OCI-LY7 (cell line): ENCODE data around the gene ULK3. TPM values are rescaled to one million over a fixed set of nuclear protein-coding genes. Genes with fewer than 3 reads are reported as not detected.

Experiments used
- BruUV-seq: library from RNA; stranded (reverse); fragments of 400-500 nt; replicated peaks from 2 replicates; lab custom pipeline; 2021; lab: Mats Ljungman, UMichigan
- CTCF ChIA-PET: fragments of 300-600 bp; sonication (Branson Sonifier 250); formaldehyde crosslinking; loops from one replicate; lab custom pipeline; 2022; ENCODE audit warnings: antibody characterized with exemption; ENCODE audit not compliant: unreplicated experiment; lab: Charles Lee
- POLR2A ChIA-PET: fragments of 300-600 bp; sonication (Branson Sonifier 250); formaldehyde crosslinking; loops from one replicate; lab custom pipeline; 2022; ENCODE audit warnings: antibody characterized with exemption; lab: Charles Lee
- DNase-seq: peaks from one replicate; pipeline ENCODE4 v3.0.0-alpha.2; 2015; ENCODE audit warnings: low spot score
- H2AFZ ChIP-seq: fragments of 200-600 bp; sonication (generic), shearing (Covaris generic); 2 replicates; pipeline ENCODE4 v1.6.1; 2014; ENCODE audit warnings: mild to moderate bottlenecking, antibody characterized with exemption, low read length, moderate library complexity
- H3K27ac ChIP-seq: fragments of 200-600 bp; sonication (generic); 2 replicates; pipeline ENCODE4 v1.5.1; 2014; ENCODE audit warnings: mixed run types, low read depth, mild to moderate bottlenecking, moderate library complexity, low read length, inconsistent platforms; ENCODE audit not compliant: poor library complexity, severe bottlenecking
- H3K36me3 ChIP-seq: fragments of 200-600 bp; sonication (generic); 2 replicates; pipeline ENCODE4 v1.6.1; 2014; ENCODE audit warnings: mild to moderate bottlenecking, antibody characterized with exemption, low read length, moderate library complexity, mixed read lengths; ENCODE audit not compliant: insufficient read depth
- H3K4me1 ChIP-seq: fragments of 200-600 bp; sonication (generic); 2 replicates; pipeline ENCODE4 v1.5.1; 2014; ENCODE audit warnings: mild to moderate bottlenecking, low read length; ENCODE audit not compliant: insufficient read depth, poor library complexity, severe bottlenecking
- H3K4me2 ChIP-seq: fragments of 200-600 bp; sonication (generic); 2 replicates; pipeline ENCODE4 v1.6.1; 2014; ENCODE audit warnings: mild to moderate bottlenecking, low read length
- H3K4me3 ChIP-seq: fragments of 200-600 bp; sonication (generic); 2 replicates; pipeline ENCODE4 v1.5.1; 2014; ENCODE audit warnings: mild to moderate bottlenecking, low read depth, low read length; ENCODE audit not compliant: poor library complexity, severe bottlenecking
- H3K79me2 ChIP-seq: fragments of 200-600 bp; sonication (generic); 2 replicates; pipeline ENCODE4 v1.6.1; 2016; ENCODE audit warnings: low read depth, mild to moderate bottlenecking, low read length, moderate library complexity, mixed read lengths; ENCODE audit not compliant: insufficient read depth
- H3K9me2 ChIP-seq: fragments of 200-600 bp; sonication (generic); 2 replicates; pipeline ENCODE4 v1.6.1; 2016; ENCODE audit warnings: mild to moderate bottlenecking, low read length, mixed read lengths; ENCODE audit not compliant: insufficient read depth
- H3K9me3 ChIP-seq: fragments of 200-600 bp; sonication (generic); 2 replicates; pipeline ENCODE4 v1.6.1; 2014; ENCODE audit warnings: mild to moderate bottlenecking, mixed run types, low read length, mixed read lengths
- H4K20me1 ChIP-seq: fragments of 200-600 bp; sonication (generic); 2 replicates; pipeline ENCODE4 v1.6.1; 2014; ENCODE audit warnings: mild to moderate bottlenecking, antibody characterized with exemption, low read length, moderate library complexity, mixed read lengths; ENCODE audit not compliant: insufficient read depth
- EZH2phosphoT487 ChIP-seq: fragments of 200-600 bp; sonication (generic); IDR thresholded peaks from 2 replicates; pipeline ENCODE4 v1.6.1; 2018; ENCODE audit warnings: low read depth, borderline replicate concordance, mild to moderate bottlenecking, mixed run types, antibody characterized with exemption, low read length, moderate library complexity, mixed read lengths
- intact Hi-C: fragments of 100-400 bp; cut with micrococcal nuclease; formaldehyde crosslinking; loops from one replicate; pipeline ENCODE4 v1.10.0; 2022; ENCODE audit not compliant: unreplicated experiment
- total RNA-seq, 2 experiments: library from RNA; depleted of rRNA in 1 of 2; stranded (reverse); fragments of >200 nt in 1 of 2; shearing (Covaris generic) in 1 of 2; gene quantifications; 2 replicates each; pipeline ENCODE4 v1.2.3, GENCODE V29; 2014 to 2022
- TF ChIP-seq, protein P1 (sequence below): fragments of 200-600 bp; sonication (generic); conservative IDR thresholded peaks from 2 replicates; pipeline ENCODE4 v1.5.1; 2014; ENCODE audit warnings: mild to moderate bottlenecking, antibody characterized with exemption, low read length, moderate library complexity, mixed read lengths

The ULK3 gene
- total RNA-seq, 2 experiments from 2014 or later = 31.7 to 46.4 TPM

DNA sequence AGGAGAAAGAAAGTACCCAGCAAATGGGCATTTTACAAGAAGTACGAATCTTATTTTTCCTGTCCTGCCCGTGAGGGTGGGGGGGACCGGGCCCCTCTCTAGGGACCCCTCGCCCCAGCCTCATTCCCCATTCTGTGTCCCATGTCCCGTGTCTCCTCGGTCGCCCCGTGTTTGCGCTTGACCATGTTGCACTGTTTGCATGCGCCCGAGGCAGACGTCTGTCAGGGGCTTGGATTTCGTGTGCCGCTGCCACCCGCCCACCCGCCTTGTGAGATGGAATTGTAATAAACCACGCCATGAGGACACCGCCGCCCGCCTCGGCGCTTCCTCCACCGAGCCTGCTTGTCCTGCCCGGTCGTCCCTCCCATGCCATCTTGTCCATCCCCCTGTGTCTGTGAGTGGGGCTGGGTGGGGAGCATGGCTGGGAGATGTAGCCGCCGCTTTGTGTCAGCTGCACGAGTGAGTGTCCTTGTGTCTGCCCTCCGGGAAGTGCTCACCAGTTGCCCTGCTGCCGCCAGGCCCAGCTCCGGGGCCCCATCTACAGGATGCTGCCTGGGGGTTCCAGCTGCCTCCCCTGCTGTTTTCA, 40.0 kb downstream of the ULK3 start:
- Histone ChIP-seq H3K36me3 (peaks cover 78% of the 10 kb centered on the region), H2AFZ (no peak overlapping the region)
- POLR2A ChIA-PET = interaction anchor here (1.9 kb wide), 1 partner anchor 24 kb away, joined by 5 read pairs; no protein-coding TSS in a partner anchor

GRCh38 chr15:74802290-74802689, 40.7 kb downstream of the ULK3 start:
- Histone ChIP-seq H2AFZ (no peak overlapping the region), H3K27ac (no peak overlapping the region), H3K4me3 (no peak overlapping the region), H3K4me1 (peaks cover 34% of the 10 kb centered on the region), H3K79me2 (peaks cover 10% of the 10 kb centered on the region; the same call in 1 of the 2 replicates), H3K9me2 (no peaks in the 10 kb centered on the region), H3K36me3 (peaks cover 85% of the 10 kb centered on the region), H4K20me1 (peaks cover 9% of the 10 kb centered on the region; the same call in 1 of the 2 replicates), H3K9me3 (no peaks in the 10 kb centered on the region), H3K4me2 (no peak overlapping the region)
- intact Hi-C loops = no loop called here
- ChIA-PET POLR2A (no interaction called here), CTCF (no interaction called here)
- BruUV-seq = TSS peak; percentile 74
- TF ChIP-seq EZH2phosphoT487 = no peak
- TF ChIP-seq, protein P1, sequence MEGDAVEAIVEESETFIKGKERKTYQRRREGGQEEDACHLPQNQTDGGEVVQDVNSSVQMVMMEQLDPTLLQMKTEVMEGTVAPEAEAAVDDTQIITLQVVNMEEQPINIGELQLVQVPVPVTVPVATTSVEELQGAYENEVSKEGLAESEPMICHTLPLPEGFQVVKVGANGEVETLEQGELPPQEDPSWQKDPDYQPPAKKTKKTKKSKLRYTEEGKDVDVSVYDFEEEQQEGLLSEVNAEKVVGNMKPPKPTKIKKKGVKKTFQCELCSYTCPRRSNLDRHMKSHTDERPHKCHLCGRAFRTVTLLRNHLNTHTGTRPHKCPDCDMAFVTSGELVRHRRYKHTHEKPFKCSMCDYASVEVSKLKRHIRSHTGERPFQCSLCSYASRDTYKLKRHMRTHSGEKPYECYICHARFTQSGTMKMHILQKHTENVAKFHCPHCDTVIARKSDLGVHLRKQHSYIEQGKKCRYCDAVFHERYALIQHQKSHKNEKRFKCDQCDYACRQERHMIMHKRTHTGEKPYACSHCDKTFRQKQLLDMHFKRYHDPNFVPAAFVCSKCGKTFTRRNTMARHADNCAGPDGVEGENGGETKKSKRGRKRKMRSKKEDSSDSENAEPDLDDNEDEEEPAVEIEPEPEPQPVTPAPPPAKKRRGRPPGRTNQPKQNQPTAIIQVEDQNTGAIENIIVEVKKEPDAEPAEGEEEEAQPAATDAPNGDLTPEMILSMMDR = no peak
- DNase-seq = no peak

More for the DNA sequence above, 40.0 kb downstream of the ULK3 start:
- Histone ChIP-seq H3K4me3 (no peak overlapping the region), H3K9me2 (no peaks in the 10 kb centered on the region), H3K4me1 (peaks cover 27% of the 10 kb centered on the region), H4K20me1 (peaks cover 2% of the 10 kb centered on the region; the same call in 1 of the 2 replicates), H3K79me2 (peaks cover 3% of the 10 kb centered on the region; the same call in 1 of the 2 replicates), H3K27ac (no peak overlapping the region), H3K4me2 (no peak overlapping the region), H3K9me3 (no peaks in the 10 kb centered on the region)
- no peak for DNase-seq
- BruUV-seq = no TSS peak
- TF ChIP-seq EZH2phosphoT487 = no peak
- TF ChIP-seq, protein P1 = no peak
- CTCF ChIA-PET = no interaction called here
- intact Hi-C loops = no loop called here

- TF ChIP-seq EZH2phosphoT487 = no peak
- TF ChIP-seq, protein P1 = no peak
- intact Hi-C loops = no loop called here
- Histone ChIP-seq H3K4me3 (no peak overlapping the region), H3K4me1 (peaks cover 42% of the 10 kb centered on the region), H3K4me2 (no peak overlapping the region), H3K9me2 (no peaks in the 10 kb centered on the region), H2AFZ (no peak overlapping the region), H3K79me2 (peaks cover 18% of the 10 kb centered on the region), H3K36me3 (peaks cover 87% of the 10 kb centered on the region), H3K9me3 (no peaks in the 10 kb centered on the region), H3K27ac (no peak overlapping the region), H4K20me1 (peaks cover 10% of the 10 kb centered on the region; the same call in 1 of the 2 replicates)
- BruUV-seq = no TSS peak
- ChIA-PET CTCF (no interaction called here), POLR2A (no interaction called here)
- DNase-seq = no peak
These were observed 41.5 kb downstream of the ULK3 start for GRCh38 chr15:74801311-74801997.
